DMS 273 (cell line): ENCODE data around the gene FOXO3.
"Not testable (repeated sequence)": the region's sequence is repeated elsewhere in the genome, so short reads cannot be mapped to it uniquely, and the experiment has no call there.

Experiments
- DNase-seq: peaks from one replicate; lab custom pipeline; 2025; ENCODE audit not compliant: unreplicated experiment; lab: John Stamatoyannopoulos, UW

The FOXO3 gene

DNA sequence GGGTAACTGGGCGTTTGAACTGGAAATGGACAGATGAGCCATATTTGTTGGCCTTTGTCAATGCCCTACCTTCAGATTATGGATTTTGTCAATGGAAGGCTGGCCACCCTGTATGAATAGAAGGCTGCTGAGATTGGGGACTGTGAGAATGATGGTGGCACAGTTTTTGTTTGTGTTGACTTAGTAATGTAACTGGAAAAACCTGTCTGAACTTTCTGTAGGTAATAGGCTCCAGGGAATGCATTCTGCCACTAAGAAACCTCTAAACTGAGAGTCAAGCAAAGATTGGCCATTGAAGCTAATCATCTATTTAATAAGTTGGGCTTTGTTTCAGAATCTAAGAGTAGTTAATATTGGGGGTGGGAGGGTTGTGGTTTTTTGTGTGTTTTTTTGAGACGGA, 97.5 kb downstream of the FOXO3 start:
- DNase-seq: no peak

DNA sequence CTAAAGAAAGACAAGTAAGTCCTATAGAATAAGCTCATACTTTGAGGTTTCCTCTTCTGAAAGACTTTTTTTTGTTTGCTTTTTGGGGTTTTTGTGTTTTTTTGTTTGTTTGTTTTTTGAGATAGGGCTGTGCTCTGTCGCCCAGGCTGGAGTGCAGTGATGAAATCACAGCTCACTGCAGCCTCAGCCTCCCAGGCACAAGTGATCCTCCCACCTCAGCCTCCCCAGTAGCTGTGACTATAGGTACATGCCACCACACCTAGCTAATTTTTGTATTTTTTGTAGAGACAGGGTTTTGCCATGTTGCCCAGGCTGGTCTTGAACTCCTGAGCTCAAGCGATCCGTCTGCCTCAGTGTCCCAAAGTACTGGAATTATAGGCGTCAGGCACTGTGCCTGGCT, 98.1 kb downstream of the FOXO3 start:
- not testable (repeated sequence) for DNase-seq

DNA sequence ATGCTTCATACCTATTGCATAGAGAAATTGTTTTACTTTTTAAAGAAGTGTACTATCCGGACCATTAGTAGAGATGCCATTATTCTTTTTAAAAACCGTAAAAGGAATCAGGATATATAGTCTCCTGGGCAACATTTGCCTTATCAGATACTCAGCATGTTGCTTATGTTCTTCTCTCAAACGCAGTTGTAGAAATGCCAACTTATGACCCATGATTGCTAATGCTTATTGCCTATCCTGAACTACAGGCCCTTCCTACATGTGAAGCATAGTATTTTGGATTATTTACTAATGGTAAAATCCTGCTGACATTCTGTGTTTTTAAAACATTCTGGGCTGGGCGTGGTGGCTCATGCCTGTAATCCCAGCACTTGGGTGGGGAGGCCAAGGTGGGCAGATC, 99.5 kb downstream of the FOXO3 start:
- DNase-seq: no peak

DNA sequence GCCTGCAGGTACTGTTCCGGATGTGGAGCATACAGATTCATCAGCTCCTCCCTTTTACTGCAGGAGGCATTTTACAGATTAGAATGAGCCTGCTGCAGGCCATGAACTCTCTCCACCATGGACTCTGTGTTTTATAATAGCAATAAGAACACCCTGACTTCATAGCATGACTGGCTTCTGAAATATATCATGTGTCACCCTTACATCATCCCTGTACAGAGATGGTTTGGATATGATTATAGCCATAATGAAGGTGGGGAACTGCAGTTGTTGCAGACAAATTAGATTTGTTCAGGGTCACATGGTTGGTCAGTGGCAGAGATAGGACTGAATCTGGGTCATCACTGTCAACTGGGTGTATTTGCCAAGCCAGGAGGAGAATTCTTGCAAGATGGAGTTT, 100.7 kb downstream of the FOXO3 start:
- DNase-seq: no peak

DNA sequence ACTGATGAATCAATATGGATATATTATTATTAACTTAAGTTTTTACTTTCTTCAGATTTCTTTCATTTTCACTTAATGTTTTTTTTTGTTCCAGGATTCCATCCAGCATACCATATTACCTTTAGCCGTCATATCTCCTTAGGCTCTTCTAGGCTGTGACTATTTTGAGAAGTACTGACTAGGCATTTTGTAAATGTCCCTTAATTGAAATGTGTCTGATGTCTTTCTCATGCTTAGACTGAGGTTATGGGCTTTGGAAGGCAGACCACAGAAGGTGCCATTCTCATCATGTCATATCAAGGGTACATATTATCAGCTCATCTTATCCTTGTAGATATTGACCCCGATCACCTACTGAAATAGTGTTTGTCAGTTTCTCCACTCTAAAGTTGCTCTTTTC, 101.3 kb downstream of the FOXO3 start:
- DNase-seq: no peak

DNA sequence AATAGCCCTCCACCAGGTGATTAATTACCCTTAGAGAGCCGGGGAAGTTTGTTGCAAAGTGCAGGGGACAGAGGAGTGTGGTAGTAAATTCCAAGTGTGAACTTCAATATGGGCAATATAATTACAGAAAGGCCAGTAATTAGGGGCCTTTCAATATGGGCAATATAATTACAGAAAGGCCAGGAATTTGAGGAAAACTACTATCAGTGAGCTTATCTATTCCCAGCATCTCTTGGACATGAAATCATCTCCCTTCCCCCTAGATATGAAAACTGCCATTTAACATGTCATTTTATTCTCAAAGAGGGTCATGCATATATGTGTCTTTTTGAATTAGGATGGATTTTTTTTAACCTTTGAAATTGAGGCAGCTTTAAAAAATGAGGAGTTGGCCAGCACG, 102.0 kb downstream of the FOXO3 start:
- DNase-seq: no peak

DNA sequence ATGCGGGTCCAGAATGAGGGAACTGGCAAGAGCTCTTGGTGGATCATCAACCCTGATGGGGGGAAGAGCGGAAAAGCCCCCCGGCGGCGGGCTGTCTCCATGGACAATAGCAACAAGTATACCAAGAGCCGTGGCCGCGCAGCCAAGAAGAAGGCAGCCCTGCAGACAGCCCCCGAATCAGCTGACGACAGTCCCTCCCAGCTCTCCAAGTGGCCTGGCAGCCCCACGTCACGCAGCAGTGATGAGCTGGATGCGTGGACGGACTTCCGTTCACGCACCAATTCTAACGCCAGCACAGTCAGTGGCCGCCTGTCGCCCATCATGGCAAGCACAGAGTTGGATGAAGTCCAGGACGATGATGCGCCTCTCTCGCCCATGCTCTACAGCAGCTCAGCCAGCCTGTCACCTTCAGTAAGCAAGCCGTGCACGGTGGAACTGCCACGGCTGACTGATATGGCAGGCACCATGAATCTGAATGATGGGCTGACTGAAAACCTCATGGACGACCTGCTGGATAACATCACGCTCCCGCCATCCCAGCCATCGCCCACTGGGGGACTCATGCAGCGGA, 102.9 kb downstream of the FOXO3 start:
- DNase-seq: not testable (repeated sequence)

DNA sequence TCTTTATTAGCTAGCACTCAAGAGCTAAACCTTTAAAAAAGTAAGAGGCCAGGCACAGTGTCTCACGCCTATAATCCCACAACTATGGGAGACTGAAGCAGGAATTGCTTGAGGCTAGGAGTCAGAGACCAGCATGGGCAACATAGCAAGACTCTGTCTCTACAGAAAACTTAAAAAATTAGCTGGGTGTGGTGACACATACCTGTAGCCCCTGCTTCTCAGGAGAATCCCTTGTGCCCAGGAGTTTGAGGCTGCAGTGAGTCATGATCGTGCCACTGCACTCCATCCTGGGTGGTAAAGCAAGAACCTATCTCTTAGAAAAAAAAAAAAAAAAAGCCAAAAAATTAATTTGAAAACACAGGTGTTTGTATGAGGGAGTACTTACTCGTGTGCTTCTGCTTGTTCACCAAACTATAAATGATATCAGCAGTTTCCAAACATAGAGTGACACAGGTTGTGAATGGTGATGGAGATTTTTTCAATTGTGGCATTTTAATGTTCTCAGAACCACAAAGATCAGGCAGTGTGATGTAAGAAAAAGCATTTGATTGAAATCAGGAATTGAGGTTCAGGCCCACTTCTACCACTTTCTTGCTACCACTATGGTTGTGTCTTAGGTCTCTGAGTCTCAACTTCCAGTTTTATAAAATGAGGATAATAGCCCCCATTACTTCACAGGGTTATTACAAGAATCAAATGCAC, 104.9 kb downstream of the FOXO3 start:
- DNase-seq: no peak

DNA sequence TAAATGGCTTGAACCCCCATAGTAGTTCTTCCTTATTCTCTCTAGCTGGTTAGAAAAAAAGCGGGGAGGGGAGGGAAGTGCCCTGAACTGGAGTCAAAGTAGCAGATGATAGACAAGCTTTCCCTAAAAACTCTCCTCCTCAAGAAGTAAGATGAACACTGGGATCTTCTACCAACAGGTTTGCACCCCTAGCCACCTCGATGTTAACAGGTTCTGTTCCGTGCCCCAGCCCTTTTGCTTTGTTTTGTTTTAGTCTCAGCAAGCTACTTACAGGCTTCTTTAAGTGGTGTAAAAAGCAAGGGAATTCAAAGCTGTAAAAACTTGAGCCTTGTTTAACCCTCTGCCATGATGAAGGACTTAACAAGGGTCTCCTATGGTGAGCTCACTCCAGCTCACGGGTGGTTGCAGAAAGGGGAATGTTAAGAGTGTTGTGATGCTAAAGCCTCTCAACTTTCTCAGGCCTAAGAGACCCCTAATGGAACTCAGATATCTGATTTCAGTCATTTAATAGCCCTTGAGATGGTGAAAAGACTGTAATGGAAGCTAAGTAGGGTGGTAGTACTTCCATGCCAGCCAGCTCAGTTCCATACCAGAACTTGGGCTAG, 106.0 kb downstream of the FOXO3 start:
- no peak for DNase-seq

DNA sequence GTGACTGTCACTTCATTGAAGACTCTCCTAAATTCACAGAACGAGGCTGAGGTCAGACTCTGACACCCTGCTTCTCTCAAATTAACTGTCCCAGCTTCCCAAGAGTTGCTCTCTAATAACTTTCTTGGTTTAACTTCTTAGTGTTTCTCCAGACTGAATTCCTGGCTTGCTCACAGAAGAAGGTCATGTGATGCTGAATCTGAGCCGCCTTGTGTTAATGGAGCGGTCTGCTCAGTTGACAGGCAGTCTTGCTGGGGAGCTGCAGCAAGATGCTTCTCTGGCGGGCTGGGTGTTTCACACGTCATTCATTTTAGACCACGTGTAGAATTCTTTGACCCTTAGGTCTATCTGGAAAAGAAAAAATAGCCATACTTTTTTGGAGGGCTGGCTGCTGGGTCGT, 107.3 kb downstream of the FOXO3 start:
- DNase-seq: no peak

DNA sequence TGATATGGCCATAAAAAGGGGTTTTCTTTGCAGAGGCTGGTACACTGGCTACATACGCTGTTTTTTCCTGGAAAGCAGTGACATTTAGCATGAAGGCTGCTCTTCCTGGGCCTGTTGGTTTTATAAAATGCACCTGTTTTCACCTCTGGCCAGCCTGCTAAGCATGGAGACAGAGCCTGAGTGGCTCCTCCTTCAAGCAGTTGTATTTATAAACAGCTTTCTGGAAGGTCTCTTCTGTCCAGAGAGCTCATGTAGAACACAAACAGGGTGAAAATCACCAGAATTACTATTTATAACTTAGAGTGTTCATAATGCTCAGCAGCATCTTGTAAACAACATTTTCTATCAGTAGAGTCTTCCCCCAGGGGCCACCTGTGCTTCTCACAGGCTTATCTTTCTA, 109.0 kb downstream of the FOXO3 start:
- no peak for DNase-seq

DNA sequence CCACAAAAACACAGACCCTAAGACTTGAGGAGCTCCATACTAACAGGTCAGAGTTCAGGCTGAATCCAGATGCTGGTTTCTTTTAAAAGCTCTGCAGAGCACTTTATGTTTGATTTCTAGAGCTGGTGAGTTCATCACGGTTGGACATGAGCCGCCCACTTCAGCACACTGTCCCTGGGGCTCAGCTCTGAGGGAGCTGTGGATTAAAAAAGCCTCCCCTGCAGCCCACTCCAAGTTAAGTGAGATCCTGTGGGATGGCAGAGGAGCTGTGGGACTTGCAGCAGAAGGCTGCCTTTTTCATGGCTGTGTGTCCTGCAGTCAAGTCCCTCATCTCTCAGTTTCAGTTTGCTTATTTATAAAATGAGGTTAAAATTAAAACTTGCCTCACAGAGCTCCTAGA, 110.5 kb downstream of the FOXO3 start:
- DNase-seq: no peak

DNA sequence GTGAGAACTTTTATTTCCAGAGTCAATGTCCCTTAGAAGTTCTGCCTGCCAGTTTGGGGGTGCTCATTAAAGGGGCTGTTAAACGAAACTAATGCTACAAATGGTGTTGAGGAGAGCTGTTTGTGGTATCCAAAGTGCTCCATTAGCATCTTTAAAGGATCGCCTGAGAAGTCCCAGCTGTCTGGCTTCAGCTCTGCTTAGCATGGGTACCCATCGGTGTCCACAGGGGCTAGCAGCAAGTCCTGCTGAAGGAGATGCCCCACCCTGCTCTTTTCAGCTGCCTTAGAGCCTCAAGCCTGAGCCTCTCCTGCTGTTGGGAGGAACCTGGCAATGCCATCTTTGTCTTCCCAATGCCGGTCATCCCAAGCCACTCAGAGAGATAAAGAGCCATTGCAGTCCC, 111.1 kb downstream of the FOXO3 start:
- no peak for DNase-seq

DNA sequence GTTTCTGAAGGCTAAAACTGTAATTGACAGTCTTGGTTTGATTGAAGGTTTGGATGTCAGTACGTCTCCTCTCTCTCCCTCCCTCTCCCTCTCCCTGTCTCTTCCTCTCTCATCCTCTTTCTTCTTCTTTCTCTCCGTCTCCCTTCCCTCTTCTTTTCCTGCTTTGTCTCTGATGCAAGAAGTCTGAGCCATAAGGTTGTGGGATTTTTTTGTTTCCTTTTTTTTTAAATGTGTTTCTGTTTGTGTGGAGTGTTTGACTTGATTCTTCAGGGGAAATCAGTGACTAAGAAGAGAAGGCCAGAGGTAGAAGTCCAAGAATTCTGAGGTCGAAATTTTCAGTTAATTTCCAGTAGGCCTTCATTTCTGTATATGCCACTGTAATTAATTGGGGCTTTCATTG, 111.9 kb downstream of the FOXO3 start:
- no peak for DNase-seq

DNA sequence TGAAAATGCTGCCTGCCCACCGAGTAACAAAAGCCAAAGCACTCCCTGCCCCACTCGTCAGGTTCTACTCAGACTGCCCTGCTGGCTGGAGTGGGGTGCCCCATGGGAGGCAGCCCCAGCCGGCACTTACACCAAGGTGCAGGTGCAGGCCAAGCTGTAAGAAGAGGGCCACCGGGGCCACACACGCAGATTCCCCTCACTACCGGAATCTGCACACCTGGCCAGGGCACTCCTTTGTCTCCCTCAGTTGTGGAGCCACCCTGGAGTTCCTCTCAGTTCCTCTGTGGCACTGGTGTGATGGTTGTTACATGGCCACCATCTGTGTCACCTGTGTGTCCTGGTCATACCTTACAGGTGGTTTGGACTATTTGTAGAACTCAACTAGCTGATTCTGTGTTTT, 112.4 kb downstream of the FOXO3 start:
- no peak for DNase-seq

DNA sequence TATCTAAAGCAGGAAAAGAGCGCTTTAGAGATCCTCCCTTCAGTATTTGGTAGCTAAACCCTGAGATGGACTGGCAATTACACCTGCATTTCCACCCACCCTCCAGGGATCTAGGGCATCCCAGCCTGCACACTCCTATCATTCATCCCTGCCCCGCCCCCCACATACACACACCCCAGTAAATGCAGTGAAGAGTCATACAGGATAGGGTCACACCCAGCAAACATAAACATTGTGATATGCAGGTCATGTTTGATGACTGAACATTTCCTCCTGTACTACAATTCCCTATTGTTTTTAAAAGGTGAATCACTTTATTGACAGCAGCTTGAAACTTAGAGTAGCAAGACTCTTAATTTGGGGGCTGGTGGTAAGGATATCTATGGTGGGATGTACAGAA, 112.9 kb downstream of the FOXO3 start:
- no peak for DNase-seq

DNA sequence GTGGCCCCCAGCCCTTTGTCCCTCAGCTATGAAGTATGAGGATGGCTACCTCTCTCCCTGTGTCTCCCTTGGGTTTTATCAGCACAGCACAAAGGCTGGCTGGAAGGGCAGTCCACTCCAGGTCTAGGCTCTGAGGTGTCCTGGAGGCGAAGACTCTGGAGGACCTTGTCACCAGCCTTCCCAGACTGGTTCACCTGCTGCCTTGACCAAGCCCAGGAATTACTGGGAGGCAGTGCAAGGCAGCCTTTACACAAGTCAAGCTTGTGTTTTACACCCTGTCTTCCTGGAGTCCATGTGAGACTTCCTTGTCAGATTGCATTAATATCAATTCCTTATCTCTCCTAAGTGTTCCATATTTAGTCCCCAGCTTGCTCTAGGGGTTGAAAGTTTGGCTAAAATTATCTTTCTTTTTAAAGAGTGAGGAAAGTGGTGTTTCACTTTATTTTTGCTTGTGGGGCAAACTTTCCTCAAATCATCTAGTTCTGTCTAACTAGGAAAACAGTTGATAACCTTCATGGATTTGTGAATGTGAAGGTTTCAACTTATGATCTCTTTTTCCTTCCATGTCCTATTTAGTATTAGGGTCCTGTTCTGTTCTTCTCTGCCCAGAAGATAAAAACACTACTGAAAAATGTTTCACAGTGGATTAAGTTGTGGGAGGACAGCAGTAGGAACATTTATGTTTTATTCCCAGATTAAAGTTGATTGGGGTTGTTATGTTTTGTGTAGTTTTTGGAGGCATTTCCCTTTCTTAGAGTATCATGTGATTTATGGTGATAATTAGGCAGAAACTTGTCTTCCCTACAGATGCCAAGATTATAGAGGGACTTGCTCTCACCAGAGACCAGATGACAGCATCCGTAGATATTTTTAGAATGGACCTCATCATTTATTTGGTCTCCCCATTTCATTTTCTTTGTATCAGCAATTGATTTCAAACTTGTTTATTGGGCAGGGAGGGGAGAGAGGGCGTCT, 114.8 kb downstream of the FOXO3 start:
- no peak for DNase-seq

DNA sequence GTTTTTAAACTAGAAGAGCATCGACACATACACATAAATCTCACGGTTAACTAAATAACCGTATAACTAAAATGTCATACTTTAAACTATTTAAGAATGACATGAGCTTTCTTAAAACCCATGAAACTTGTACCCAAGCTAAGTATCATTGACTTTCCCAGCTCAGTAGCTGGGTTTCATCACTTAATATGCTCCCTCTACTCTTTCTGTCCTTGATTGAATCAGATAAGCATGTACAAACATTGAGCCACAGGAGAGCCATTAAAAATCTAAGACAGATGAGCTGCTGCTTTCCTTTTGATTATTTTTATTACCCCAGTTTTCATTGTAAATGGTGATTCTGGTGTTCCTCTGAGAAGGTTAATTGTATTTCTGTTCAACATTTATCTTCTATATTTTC, 115.8 kb downstream of the FOXO3 start:
- DNase-seq: no peak

DNA sequence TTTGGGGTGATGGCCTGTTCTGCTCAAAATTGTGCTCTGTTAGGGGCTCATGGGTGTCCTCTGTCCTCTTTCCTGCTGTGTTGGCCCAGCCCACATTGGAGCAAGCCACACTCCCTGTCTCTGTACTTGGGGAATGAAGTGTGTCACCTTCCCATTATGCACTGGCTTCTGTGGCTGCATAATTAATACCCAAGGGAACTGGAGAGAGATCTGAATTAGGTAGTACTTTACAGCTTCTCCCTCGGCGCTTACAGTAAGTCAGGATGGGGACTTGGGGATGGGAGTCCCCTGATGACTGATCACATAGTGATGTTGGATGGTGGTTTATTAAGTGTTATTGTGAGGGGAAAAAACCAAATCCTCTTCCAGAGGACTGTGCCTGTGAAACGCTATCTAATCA, 116.6 kb downstream of the FOXO3 start:
- DNase-seq: peak; percentile 10

DNA sequence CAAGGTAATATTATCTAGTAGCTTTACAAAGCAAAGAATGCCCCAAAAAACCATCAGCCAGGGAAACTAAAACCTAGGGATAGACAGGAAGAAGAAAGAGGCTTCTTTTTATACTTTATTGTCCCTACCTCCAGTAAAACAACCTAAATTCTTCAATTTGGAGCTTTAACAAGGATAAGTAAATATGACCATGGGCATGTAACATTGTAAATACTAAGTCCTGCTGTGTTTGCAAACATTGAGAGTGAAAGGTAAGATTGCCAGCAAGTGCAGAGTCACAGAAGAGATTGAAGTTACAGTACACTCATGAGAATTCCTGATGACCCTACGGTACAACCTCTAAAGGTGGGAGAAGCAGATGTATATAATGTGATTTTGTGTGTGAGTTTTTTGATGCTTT, 117.2 kb downstream of the FOXO3 start:
- no peak for DNase-seq

DNA sequence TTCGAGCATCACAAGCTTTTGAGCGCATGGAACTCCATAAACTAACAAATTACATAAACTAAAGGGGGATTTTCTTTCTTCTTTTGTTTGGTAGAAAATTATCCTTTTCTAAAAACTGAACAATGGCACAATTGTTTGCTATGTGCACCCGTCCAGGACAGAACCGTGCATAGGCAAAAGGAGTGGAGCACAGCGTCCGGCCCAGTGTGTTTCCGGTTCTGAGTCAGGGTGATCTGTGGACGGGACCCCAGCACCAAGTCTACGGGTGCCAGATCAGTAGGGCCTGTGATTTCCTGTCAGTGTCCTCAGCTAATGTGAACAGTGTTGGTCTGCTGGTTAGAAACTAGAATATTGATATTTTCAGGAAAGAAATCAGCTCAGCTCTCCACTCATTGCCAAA, 119.6 kb downstream of the FOXO3 start:
- not testable (repeated sequence) for DNase-seq

DNA sequence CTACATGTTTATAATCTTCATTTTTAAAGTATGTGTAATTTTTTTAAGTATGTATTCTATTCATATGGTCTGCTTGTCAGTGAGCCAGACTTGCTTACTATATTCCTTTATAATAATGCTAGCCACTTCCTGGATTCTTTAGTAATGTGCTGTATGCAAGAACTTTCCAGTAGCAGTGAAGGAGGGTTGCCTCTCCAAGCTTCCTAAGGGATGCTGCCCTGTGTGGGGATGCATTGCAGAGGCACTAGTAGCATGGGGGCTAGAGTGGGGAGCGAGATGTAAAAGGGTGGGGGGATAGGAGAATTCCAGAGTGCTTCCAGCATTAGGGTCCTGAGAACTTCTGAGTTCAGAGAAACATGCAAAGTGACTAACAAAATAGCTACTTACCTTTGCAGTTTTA, 121.0 kb downstream of the FOXO3 start:
- DNase-seq: not testable (repeated sequence)
